A673 (cell line): ENCODE measurements around the gene STAB2.

Source experiments
- EZH2 ChIP-seq: fragments of 200-600 bp; sonication (generic); IDR thresholded peaks from 2 replicates; pipeline ENCODE4 v1.6.1; 2017; ENCODE audit warnings: borderline replicate concordance, low read depth, mild to moderate bottlenecking, mixed read lengths, antibody characterized with exemption, low read length; ENCODE audit not compliant: poor library complexity, severe bottlenecking
- TF ChIP-seq, protein P1 (sequence below): fragments of 300-800, 200-600 bp; sonication (generic); conservative IDR thresholded peaks from 2 replicates; pipeline ENCODE4 v1.5.1; 2017; ENCODE audit warnings: low read depth, mild to moderate bottlenecking, antibody characterized with exemption, low read length, moderate library complexity, mixed read lengths

GRCh38 chr12:103712216-103712615 lies 125.1 kb downstream of the STAB2 start:
- TF ChIP-seq, protein P1, sequence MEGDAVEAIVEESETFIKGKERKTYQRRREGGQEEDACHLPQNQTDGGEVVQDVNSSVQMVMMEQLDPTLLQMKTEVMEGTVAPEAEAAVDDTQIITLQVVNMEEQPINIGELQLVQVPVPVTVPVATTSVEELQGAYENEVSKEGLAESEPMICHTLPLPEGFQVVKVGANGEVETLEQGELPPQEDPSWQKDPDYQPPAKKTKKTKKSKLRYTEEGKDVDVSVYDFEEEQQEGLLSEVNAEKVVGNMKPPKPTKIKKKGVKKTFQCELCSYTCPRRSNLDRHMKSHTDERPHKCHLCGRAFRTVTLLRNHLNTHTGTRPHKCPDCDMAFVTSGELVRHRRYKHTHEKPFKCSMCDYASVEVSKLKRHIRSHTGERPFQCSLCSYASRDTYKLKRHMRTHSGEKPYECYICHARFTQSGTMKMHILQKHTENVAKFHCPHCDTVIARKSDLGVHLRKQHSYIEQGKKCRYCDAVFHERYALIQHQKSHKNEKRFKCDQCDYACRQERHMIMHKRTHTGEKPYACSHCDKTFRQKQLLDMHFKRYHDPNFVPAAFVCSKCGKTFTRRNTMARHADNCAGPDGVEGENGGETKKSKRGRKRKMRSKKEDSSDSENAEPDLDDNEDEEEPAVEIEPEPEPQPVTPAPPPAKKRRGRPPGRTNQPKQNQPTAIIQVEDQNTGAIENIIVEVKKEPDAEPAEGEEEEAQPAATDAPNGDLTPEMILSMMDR = no peak
- no peak for TF ChIP-seq EZH2
